ENCODE data around the gene KCNMB3. TPM values are rescaled to one million over a fixed set of nuclear protein-coding genes. Genes with fewer than 3 reads are reported as not detected.

The KCNMB3 gene
- polyA plus RNA-seq, 1 donor from 2014 or later = 0.16 TPM

DNA sequence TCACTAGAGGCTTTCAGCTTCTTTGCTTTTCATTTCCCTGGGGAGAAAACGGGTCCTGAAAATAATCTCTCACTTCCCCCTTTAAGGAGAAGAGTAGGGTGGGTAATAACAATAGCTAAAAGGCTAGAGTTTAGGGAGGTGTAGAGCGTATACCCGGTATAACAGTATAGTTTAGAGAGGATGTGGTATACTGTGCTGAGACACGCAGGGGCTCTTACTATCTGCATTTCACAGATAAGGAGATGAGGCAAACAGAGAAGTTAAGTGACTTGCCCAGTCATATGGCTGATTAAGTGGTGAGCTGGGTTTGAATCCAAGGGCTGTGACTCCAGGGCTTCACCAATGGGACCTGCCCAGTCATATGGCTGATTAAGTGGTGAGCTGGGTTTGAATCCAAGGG is 15.0 kb upstream of the KCNMB3 start:
- no peaks in the 10 kb centered on the region for H3F3A ChIP-seq (ENCODE audit: insufficient read depth, low read length, poor library complexity, severe bottlenecking)

DNA sequence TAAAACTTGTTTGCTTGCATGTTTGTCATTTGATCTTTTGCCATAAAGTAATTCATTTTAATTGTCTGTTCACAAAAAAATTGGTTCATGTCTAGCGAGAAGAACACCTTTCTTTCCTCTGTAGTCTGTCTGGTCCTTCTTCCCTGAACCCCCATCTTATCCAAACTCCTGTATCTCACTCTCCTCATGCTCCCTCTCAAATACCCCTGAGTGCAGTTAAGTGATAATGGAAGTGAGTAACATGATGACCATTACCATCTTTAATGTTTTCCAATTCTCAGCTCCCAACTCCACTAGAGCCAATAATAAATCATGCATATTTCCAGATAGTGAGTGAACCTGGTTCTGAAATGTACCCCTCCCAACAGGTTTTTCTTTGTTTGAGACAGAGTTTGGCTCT is 14.2 kb upstream of the KCNMB3 start:
- Histone ChIP-seq H3K27ac (ENCODE audit: low read length) (no peak overlapping the region), H3K4me3 (ENCODE audit: low read length) (no peak overlapping the region), H3K9ac (ENCODE audit: low read length) (no peak overlapping the region), H3K79me2 (replicated peaks; ENCODE audit: insufficient read depth, low read length) (no peaks in the 10 kb centered on the region), H3K9me2 (ENCODE audit: insufficient read depth, low read length) (no peaks in the 10 kb centered on the region), H3K36me3 (ENCODE audit: insufficient read depth, low read length) (no peaks in the 10 kb centered on the region), H3K27me3 (ENCODE audit: insufficient read depth, low read depth, low read length) (no peaks in the 10 kb centered on the region), H3K4me2 (ENCODE audit: low read length) (no peak overlapping the region), H2AFZ (ENCODE audit: low read depth, low read length) (no peak overlapping the region), H3K9me3 (ENCODE audit: low read length) (no peaks in the 10 kb centered on the region), H3F3A (ENCODE audit: insufficient read depth, low read length, poor library complexity, severe bottlenecking) (no peaks in the 10 kb centered on the region), H4K20me1 (ENCODE audit: insufficient read depth) (no peaks in the 10 kb centered on the region)
- TF ChIP-seq POLR2AphosphoS5 (IDR thresholded peaks at IDR 0.05) (no peak), TAF1 (IDR thresholded peaks at IDR 0.05; ENCODE audit: low read depth) (no peak), RAD21 (conservative IDR thresholded peaks at IDR 0.05) (no peak), SMC3 (conservative IDR thresholded peaks at IDR 0.05; ENCODE audit: poor library complexity) (no peak), MXI1 (conservative IDR thresholded peaks at IDR 0.05; ENCODE audit: poor library complexity, severe bottlenecking) (no peak), EZH2 (IDR thresholded peaks at IDR 0.05; ENCODE audit: borderline replicate concordance, insufficient read depth, low read length, poor library complexity, severe bottlenecking) (no peak), EP300 (conservative IDR thresholded peaks at IDR 0.05; ENCODE audit: poor library complexity, severe bottlenecking) (no peak)
- TF ChIP-seq, protein P1, sequence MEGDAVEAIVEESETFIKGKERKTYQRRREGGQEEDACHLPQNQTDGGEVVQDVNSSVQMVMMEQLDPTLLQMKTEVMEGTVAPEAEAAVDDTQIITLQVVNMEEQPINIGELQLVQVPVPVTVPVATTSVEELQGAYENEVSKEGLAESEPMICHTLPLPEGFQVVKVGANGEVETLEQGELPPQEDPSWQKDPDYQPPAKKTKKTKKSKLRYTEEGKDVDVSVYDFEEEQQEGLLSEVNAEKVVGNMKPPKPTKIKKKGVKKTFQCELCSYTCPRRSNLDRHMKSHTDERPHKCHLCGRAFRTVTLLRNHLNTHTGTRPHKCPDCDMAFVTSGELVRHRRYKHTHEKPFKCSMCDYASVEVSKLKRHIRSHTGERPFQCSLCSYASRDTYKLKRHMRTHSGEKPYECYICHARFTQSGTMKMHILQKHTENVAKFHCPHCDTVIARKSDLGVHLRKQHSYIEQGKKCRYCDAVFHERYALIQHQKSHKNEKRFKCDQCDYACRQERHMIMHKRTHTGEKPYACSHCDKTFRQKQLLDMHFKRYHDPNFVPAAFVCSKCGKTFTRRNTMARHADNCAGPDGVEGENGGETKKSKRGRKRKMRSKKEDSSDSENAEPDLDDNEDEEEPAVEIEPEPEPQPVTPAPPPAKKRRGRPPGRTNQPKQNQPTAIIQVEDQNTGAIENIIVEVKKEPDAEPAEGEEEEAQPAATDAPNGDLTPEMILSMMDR (IDR thresholded peaks at IDR 0.05; ENCODE audit: poor library complexity, severe bottlenecking) = no peak
- TF ChIP-seq, protein P2, sequence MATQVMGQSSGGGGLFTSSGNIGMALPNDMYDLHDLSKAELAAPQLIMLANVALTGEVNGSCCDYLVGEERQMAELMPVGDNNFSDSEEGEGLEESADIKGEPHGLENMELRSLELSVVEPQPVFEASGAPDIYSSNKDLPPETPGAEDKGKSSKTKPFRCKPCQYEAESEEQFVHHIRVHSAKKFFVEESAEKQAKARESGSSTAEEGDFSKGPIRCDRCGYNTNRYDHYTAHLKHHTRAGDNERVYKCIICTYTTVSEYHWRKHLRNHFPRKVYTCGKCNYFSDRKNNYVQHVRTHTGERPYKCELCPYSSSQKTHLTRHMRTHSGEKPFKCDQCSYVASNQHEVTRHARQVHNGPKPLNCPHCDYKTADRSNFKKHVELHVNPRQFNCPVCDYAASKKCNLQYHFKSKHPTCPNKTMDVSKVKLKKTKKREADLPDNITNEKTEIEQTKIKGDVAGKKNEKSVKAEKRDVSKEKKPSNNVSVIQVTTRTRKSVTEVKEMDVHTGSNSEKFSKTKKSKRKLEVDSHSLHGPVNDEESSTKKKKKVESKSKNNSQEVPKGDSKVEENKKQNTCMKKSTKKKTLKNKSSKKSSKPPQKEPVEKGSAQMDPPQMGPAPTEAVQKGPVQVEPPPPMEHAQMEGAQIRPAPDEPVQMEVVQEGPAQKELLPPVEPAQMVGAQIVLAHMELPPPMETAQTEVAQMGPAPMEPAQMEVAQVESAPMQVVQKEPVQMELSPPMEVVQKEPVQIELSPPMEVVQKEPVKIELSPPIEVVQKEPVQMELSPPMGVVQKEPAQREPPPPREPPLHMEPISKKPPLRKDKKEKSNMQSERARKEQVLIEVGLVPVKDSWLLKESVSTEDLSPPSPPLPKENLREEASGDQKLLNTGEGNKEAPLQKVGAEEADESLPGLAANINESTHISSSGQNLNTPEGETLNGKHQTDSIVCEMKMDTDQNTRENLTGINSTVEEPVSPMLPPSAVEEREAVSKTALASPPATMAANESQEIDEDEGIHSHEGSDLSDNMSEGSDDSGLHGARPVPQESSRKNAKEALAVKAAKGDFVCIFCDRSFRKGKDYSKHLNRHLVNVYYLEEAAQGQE (IDR thresholded peaks at IDR 0.05; ENCODE audit: borderline replicate concordance) = no peak

More for the DNA sequence above, 15.0 kb upstream of the KCNMB3 start:
- no peak overlapping the region for H3K9ac ChIP-seq (ENCODE audit: low read length)
- H3K4me3 ChIP-seq (ENCODE audit: low read length) = no peak overlapping the region
- no peaks in the 10 kb centered on the region for H3K27me3 ChIP-seq (ENCODE audit: insufficient read depth, low read depth, low read length)
- TF ChIP-seq SMC3 (conservative IDR thresholded peaks at IDR 0.05; ENCODE audit: poor library complexity) = no peak
- TF ChIP-seq POLR2AphosphoS5 (IDR thresholded peaks at IDR 0.05) = no peak
- no peak for TF ChIP-seq EP300 (conservative IDR thresholded peaks at IDR 0.05; ENCODE audit: poor library complexity, severe bottlenecking)
- TF ChIP-seq, protein P2 (IDR thresholded peaks at IDR 0.05; ENCODE audit: borderline replicate concordance) = no peak
- no peak for TF ChIP-seq EZH2 (IDR thresholded peaks at IDR 0.05; ENCODE audit: borderline replicate concordance, insufficient read depth, low read length, poor library complexity, severe bottlenecking)
- no peak for TF ChIP-seq TAF1 (IDR thresholded peaks at IDR 0.05; ENCODE audit: low read depth)
- TF ChIP-seq, protein P1 (IDR thresholded peaks at IDR 0.05; ENCODE audit: poor library complexity, severe bottlenecking) = no peak
- no peak for TF ChIP-seq RAD21 (conservative IDR thresholded peaks at IDR 0.05)
- no peaks in the 10 kb centered on the region for H3K36me3 ChIP-seq (ENCODE audit: insufficient read depth, low read length)
- no peak overlapping the region for H3K27ac ChIP-seq (ENCODE audit: low read length)
- H3K9me3 ChIP-seq (ENCODE audit: low read length) = no peaks in the 10 kb centered on the region
- no peaks in the 10 kb centered on the region for H3K79me2 ChIP-seq (replicated peaks; ENCODE audit: insufficient read depth, low read length)
- H2AFZ ChIP-seq (ENCODE audit: low read depth, low read length) = no peak overlapping the region
- no peaks in the 10 kb centered on the region for H4K20me1 ChIP-seq (ENCODE audit: insufficient read depth)
- H3K9me2 ChIP-seq (ENCODE audit: insufficient read depth, low read length) = no peaks in the 10 kb centered on the region
- no peak overlapping the region for H3K4me2 ChIP-seq (ENCODE audit: low read length)

All from neural cell (in vitro differentiated cells).